HEK293 (cell line): Measurements from ENCODE around the gene ABR.
"Not testable (repeated sequence)": the region's sequence is repeated elsewhere in the genome, so short reads cannot be mapped to it uniquely, and the experiment has no call there.

Source experiments
- CTCF ChIA-PET: fragments of 350-600 bp; formaldehyde crosslinking; extraction: SDS; loops from one replicate; lab custom pipeline; 2021; ENCODE audit warnings: antibody characterized with exemption; lab: Yijun Ruan, JAX
- POLR2A ChIA-PET: fragments of 300-600 bp; formaldehyde crosslinking; extraction: SDS; loops from one replicate; lab custom pipeline; 2020; ENCODE audit warnings: antibody characterized with exemption, inconsistent platforms; lab: Yijun Ruan, JAX
- H3K27ac ChIP-seq: fragments of 200-500 bp; sonication (Bioruptor generic); 2 replicates; pipeline ENCODE4 v1.5.1; 2014; ENCODE audit warnings: low read depth, low read length, control low read depth, inconsistent platforms; ENCODE audit errors: extremely low read depth
- H3K36me3 ChIP-seq, 2 experiments: fragments of 200-500 bp in 1 of 2; sonication (Bioruptor generic) in 1 of 2; 1 replicate in 1 of 2; 2 replicates in 1 of 2; pipeline ENCODE4 v1.5.1; 2014 to 2017; ENCODE audit warnings: inconsistent platforms in 2 of 2, low read length in 2 of 2; ENCODE audit not compliant: control insufficient read depth in 2 of 2, insufficient read depth in 1 of 2
- H3K4me1 ChIP-seq: fragments of 200-500 bp; sonication (Bioruptor generic); 2 replicates; pipeline ENCODE4 v1.5.1; 2014; ENCODE audit warnings: mild to moderate bottlenecking, low read length, inconsistent platforms; ENCODE audit not compliant: control insufficient read depth, insufficient read depth
- H3K4me3 ChIP-seq: 2 replicates; pipeline ENCODE4 v1.5.1; 2011; ENCODE audit warnings: low read depth, mild to moderate bottlenecking, control low read depth, low read length, moderate library complexity
- H3K9me3 ChIP-seq: fragments of 200-500 bp; sonication (Bioruptor generic); 2 replicates; pipeline ENCODE4 v1.5.1; 2014; ENCODE audit warnings: low read depth, low read length, inconsistent platforms; ENCODE audit not compliant: control insufficient read depth, insufficient read depth
- BCL11A ChIP-seq: fragments of 450-650 bp; formaldehyde crosslinking; IDR thresholded peaks from 2 replicates; pipeline ENCODE4 v1.5.1; 2016; ENCODE audit warnings: low read depth, missing biosample characterization, missing genetic modification characterization
- BCL11B ChIP-seq: fragments of 450-650 bp; formaldehyde crosslinking; IDR thresholded peaks from 2 replicates; pipeline ENCODE4 v1.5.1; 2016; ENCODE audit warnings: low read depth, missing biosample characterization, missing genetic modification characterization
- IKZF3 ChIP-seq: fragments of 450-650 bp; IDR thresholded peaks from 2 replicates; pipeline ENCODE4 v1.5.0; 2018; ENCODE audit warnings: missing biosample characterization, mild to moderate bottlenecking, missing genetic modification characterization, moderate library complexity
- KLF10 ChIP-seq: fragments of 450-650 bp; IDR thresholded peaks from 2 replicates; pipeline ENCODE4 v1.5.1; 2018; ENCODE audit warnings: missing biosample characterization, mild to moderate bottlenecking, missing genetic modification characterization
- KLF16 ChIP-seq: fragments of 450-650 bp; formaldehyde crosslinking; IDR thresholded peaks from 2 replicates; pipeline ENCODE4 v1.5.1; 2017; ENCODE audit warnings: missing biosample characterization, missing genetic modification characterization
- OSR2 ChIP-seq: fragments of 450-650 bp; formaldehyde crosslinking; IDR thresholded peaks from 2 replicates; pipeline ENCODE4 v1.5.1; 2016; ENCODE audit warnings: missing biosample characterization, missing genetic modification characterization
- PRDM1 ChIP-seq: fragments of 450-650 bp; formaldehyde crosslinking; IDR thresholded peaks from 2 replicates; pipeline ENCODE4; 2016; ENCODE audit warnings: missing biosample characterization, missing genetic modification characterization
- PRDM10 ChIP-seq: fragments of 450-650 bp; formaldehyde crosslinking; IDR thresholded peaks from 2 replicates; pipeline ENCODE4 v1.5.1; 2016; ENCODE audit warnings: missing biosample characterization, missing genetic modification characterization
- SETDB1 ChIP-seq: IDR thresholded peaks from one replicate; pipeline ENCODE4 v1.6.1; 2017; ENCODE audit warnings: mild to moderate bottlenecking, low read length, moderate library complexity, mixed read lengths; ENCODE audit not compliant: insufficient read length
- ZBTB48 ChIP-seq: fragments of 450-650 bp; formaldehyde crosslinking; IDR thresholded peaks from 2 replicates; pipeline ENCODE4 v1.5.1; 2016; ENCODE audit warnings: missing biosample characterization, missing genetic modification characterization
- ZEB2 ChIP-seq: fragments of 450-650 bp; formaldehyde crosslinking; IDR thresholded peaks from 2 replicates; pipeline ENCODE4 v1.5.1; 2016; ENCODE audit warnings: missing biosample characterization, missing genetic modification characterization
- ZNF112 ChIP-seq: fragments of 450-650 bp; formaldehyde crosslinking; IDR thresholded peaks from 2 replicates; pipeline ENCODE4 v1.5.0; 2017; ENCODE audit warnings: missing biosample characterization, missing genetic modification characterization
- ZNF121 ChIP-seq: fragments of 450-650 bp; formaldehyde crosslinking; IDR thresholded peaks from 2 replicates; pipeline ENCODE4 v1.5.1; 2016; ENCODE audit warnings: missing biosample characterization, missing genetic modification characterization
- ZNF26 ChIP-seq: fragments of 450-650 bp; formaldehyde crosslinking; IDR thresholded peaks from 2 replicates; pipeline ENCODE4 v1.5.1; 2016; ENCODE audit warnings: missing biosample characterization, missing genetic modification characterization
- ZNF266 ChIP-seq: fragments of 450-650 bp; formaldehyde crosslinking; IDR thresholded peaks from 2 replicates; pipeline ENCODE4 v1.5.1; 2016; ENCODE audit warnings: missing biosample characterization, missing genetic modification characterization, low read depth
- ZNF292 ChIP-seq: fragments of 450-650 bp; formaldehyde crosslinking; IDR thresholded peaks from 2 replicates; pipeline ENCODE4 v1.5.1; 2016; ENCODE audit warnings: low read depth, missing biosample characterization, missing genetic modification characterization, borderline replicate concordance
- ZNF324 ChIP-seq: fragments of 450-650 bp; formaldehyde crosslinking; IDR thresholded peaks from 2 replicates; pipeline ENCODE4 v1.5.1; 2016; ENCODE audit warnings: missing biosample characterization, missing genetic modification characterization
- ZNF366 ChIP-seq: fragments of 450-650 bp; formaldehyde crosslinking; conservative IDR thresholded peaks from 2 replicates; pipeline ENCODE4 v1.5.1; 2016; ENCODE audit warnings: missing biosample characterization, missing genetic modification characterization
- ZNF423 ChIP-seq: fragments of 450-650 bp; formaldehyde crosslinking; IDR thresholded peaks from 2 replicates; pipeline ENCODE4 v1.5.1; 2016; ENCODE audit warnings: missing biosample characterization, missing genetic modification characterization
- ZNF529 ChIP-seq: fragments of 450-650 bp; formaldehyde crosslinking; IDR thresholded peaks from 2 replicates; pipeline ENCODE4 v1.5.1; 2017; ENCODE audit warnings: missing genetic modification characterization, missing biosample characterization; ENCODE audit not compliant: insufficient replicate concordance
- ZNF585B ChIP-seq: fragments of 450-650 bp; formaldehyde crosslinking; IDR thresholded peaks from 2 replicates; pipeline ENCODE4 v1.5.1; 2016; ENCODE audit warnings: missing biosample characterization, missing genetic modification characterization
- ZNF610 ChIP-seq: fragments of 450-650 bp; formaldehyde crosslinking; IDR thresholded peaks from 2 replicates; pipeline ENCODE4 v1.5.1; 2016; ENCODE audit warnings: missing biosample characterization, missing genetic modification characterization, borderline replicate concordance
- ZNF670 ChIP-seq: fragments of 450-650 bp; formaldehyde crosslinking; IDR thresholded peaks from 2 replicates; pipeline ENCODE4 v1.5.1; 2016; ENCODE audit warnings: missing biosample characterization, missing genetic modification characterization, low read depth
- ZNF837 ChIP-seq: fragments of 450-650 bp; formaldehyde crosslinking; IDR thresholded peaks from 2 replicates; pipeline ENCODE4 v1.5.1; 2016; ENCODE audit warnings: missing biosample characterization, missing genetic modification characterization

Gene ABR

GRCh38 chr17:1044387-1045009 is 135.3 kb downstream of the ABR start:
- not testable (repeated sequence) for H3K4me1 ChIP-seq, H3K27ac ChIP-seq, H3K9me3 ChIP-seq, H3K4me3 ChIP-seq
- TF ChIP-seq ZNF121: peak; percentile 84
- POLR2A ChIA-PET: interaction anchor here (0.5 kb wide), 1 partner anchor 86 kb away, joined by 4 read pairs; no protein-coding TSS in a partner anchor
- CTCF ChIA-PET: interaction anchor here (0.5 to 2.4 kb wide), 5 partner anchors 12 to 525 kb away, joined by 3 to 11 read pairs (median 5); no protein-coding TSS in a partner anchor
- peaks cover 6 to 48% of the 10 kb centered on the region in 2 experiments for H3K36me3 ChIP-seq

GRCh38 chr17:1043601-1044251 is 136.1 kb downstream of the ABR start:
- ChIA-PET POLR2A (no interaction called here), CTCF (interaction anchor here (0.5 to 2.4 kb wide), 5 partner anchors 13 to 526 kb away, joined by 3 to 11 read pairs (median 5); no protein-coding TSS in a partner anchor)
- Histone ChIP-seq H3K9me3 (no peaks in the 10 kb centered on the region), H3K36me3 (peaks cover 6 to 47% of the 10 kb centered on the region in 2 experiments), H3K27ac (no peak overlapping the region), H3K4me1 (peaks cover 7% of the 10 kb centered on the region), H3K4me3 (no peak overlapping the region)
- peak; percentile 67 for TF ChIP-seq ZNF423
- TF ChIP-seq ZEB2: no peak
- TF ChIP-seq IKZF3 (tag by site-specific recombination): 0 out of 2 replicates have a peak, but pooled peaks have one; percentile 17
- peak; percentile 85 for TF ChIP-seq OSR2
- no peak for TF ChIP-seq KLF10
- no peak for TF ChIP-seq ZNF112
- peak; percentile 75; the same call in 1 of the 2 replicates for TF ChIP-seq ZNF610
- TF ChIP-seq, all 188 proteins: peak for 4

- ChIA-PET CTCF (interaction anchor here (0.6 kb wide), 1 partner anchor 85 kb away, joined by 3 read pairs; no protein-coding TSS in a partner anchor), POLR2A (no interaction called here)
- Histone ChIP-seq H3K27ac (no peak overlapping the region), H3K4me1 (peaks cover 7% of the 10 kb centered on the region), H3K36me3 (peaks cover 6 to 39% of the 10 kb centered on the region in 2 experiments), H3K9me3 (no peaks in the 10 kb centered on the region), H3K4me3 (no peak overlapping the region)
- TF ChIP-seq ZNF366 (tag by site-specific recombination) (peak; percentile 69), ZNF112 (no peak), ZNF585B (tag by site-specific recombination) (no peak), BCL11A (tag by site-specific recombination) (no peak)
Measured at GRCh38 chr17:1042486-1042885, 137.3 kb downstream of the ABR start.

GRCh38 chr17:1041746-1042145 is 138.0 kb downstream of the ABR start:
- H3K9me3 ChIP-seq: no peaks in the 10 kb centered on the region
- ChIA-PET POLR2A (no interaction called here), CTCF (interaction anchor here (0.6 to 3.1 kb wide), 2 partner anchors 14 to 84 kb away, joined by 3 to 20 read pairs; no protein-coding TSS in a partner anchor)
- peaks cover 7% of the 10 kb centered on the region for H3K4me1 ChIP-seq
- no peak overlapping the region for H3K27ac ChIP-seq
- peaks cover 6 to 38% of the 10 kb centered on the region in 2 experiments for H3K36me3 ChIP-seq
- H3K4me3 ChIP-seq: no peak overlapping the region
- no peak for TF ChIP-seq OSR2
- TF ChIP-seq PRDM10 (tag by site-specific recombination): no peak
- TF ChIP-seq ZNF670 (tag by site-specific recombination): no peak
- no peak for TF ChIP-seq ZNF324
- TF ChIP-seq ZNF529 (tag by site-specific recombination): no peak
- TF ChIP-seq ZNF266: no peak
- TF ChIP-seq ZNF837 (tag by site-specific recombination): no peak
- TF ChIP-seq SETDB1: no peak
- no peak for TF ChIP-seq ZNF26
- no peak for TF ChIP-seq ZNF292 (tag by site-specific recombination)
- no peak for TF ChIP-seq KLF16 (tag by site-specific recombination)
- no peak for TF ChIP-seq PRDM1 (tag by site-specific recombination)
- TF ChIP-seq BCL11B: no peak
- TF ChIP-seq ZBTB48 (tag by site-specific recombination): no peak
